HepG2 (cell line): Measurements from ENCODE around the gene ARL8A. TPM values are rescaled to one million over a fixed set of nuclear protein-coding genes. Genes with fewer than 3 reads are reported as not detected.
A peak's percentile ranks its signal among the peaks of the same experiment; 100 is the strongest.

ENCODE experiments used
- ARNT2 ChIP-seq: sonication (generic); formaldehyde crosslinking; IDR thresholded peaks from 2 replicates; pipeline ENCODE4 v1.8.0; 2022; ENCODE audit warnings: mild to moderate bottlenecking, low read depth, missing genetic modification reagents, moderate library complexity
- CEBPG ChIP-seq: IDR thresholded peaks from 2 replicates; pipeline ENCODE4 v1.6.1; 2016
- CTCF ChIP-seq: sonication (generic); formaldehyde crosslinking; IDR thresholded peaks from 2 replicates; pipeline ENCODE4 v1.5.0; 2020; ENCODE audit warnings: mild to moderate bottlenecking, missing genetic modification reagents, moderate library complexity
- ETV5 ChIP-seq: IDR thresholded peaks from 2 replicates; pipeline ENCODE4 v1.6.1; 2018; ENCODE audit warnings: missing biosample characterization, missing genetic modification reagents, inconsistent platforms, borderline replicate concordance
- FIP1L1 ChIP-seq: fragments of 200-400 bp; formaldehyde crosslinking; IDR thresholded peaks from 2 replicates; pipeline ENCODE4 v1.6.1; 2018; ENCODE audit warnings: low read depth, mild to moderate bottlenecking, low read length, moderate library complexity, borderline replicate concordance; ENCODE audit not compliant: insufficient read depth
- IKZF4 ChIP-seq: sonication (generic); formaldehyde crosslinking; IDR thresholded peaks from 2 replicates; pipeline ENCODE4 v1.5.1; 2020; ENCODE audit warnings: borderline replicate concordance, mild to moderate bottlenecking, low read depth, missing genetic modification reagents; ENCODE audit errors: not compliant biosample characterization
- LCORL ChIP-seq, 2 experiments: fragments of 450-650 bp in 1 of 2; sonication (generic) in 1 of 2; formaldehyde crosslinking in 1 of 2; IDR thresholded peaks; 2 replicates each; pipeline versions ENCODE4 v1.5.0 to v1.6.1; 2017 to 2020; ENCODE audit warnings: antibody characterized with exemption in 1 of 2, missing genetic modification reagents in 1 of 2
- MAFF ChIP-seq: IDR thresholded peaks from 2 replicates; pipeline ENCODE4 v1.6.1; 2011; ENCODE audit warnings: low read depth, low read length, improper control_type of control experiment
- PAWR ChIP-seq: sonication (generic); formaldehyde crosslinking; IDR thresholded peaks from 2 replicates; pipeline ENCODE4 v1.4.0; 2020; ENCODE audit warnings: missing genetic modification reagents, mild to moderate bottlenecking, borderline replicate concordance
- RAD21 ChIP-seq: fragments of 450-650 bp; formaldehyde crosslinking; IDR thresholded peaks from 2 replicates; pipeline ENCODE4 v1.5.0; 2020; ENCODE audit warnings: mild to moderate bottlenecking
- RCOR2 ChIP-seq: IDR thresholded peaks from 2 replicates; pipeline ENCODE4 v1.6.1; 2016; ENCODE audit warnings: missing biosample characterization, missing genetic modification reagents
- RXRA ChIP-seq: sonication (generic); formaldehyde crosslinking; IDR thresholded peaks from 2 replicates; pipeline ENCODE4 v1.5.1; 2020; ENCODE audit warnings: missing genetic modification reagents
- SMAD3 ChIP-seq: sonication (generic); formaldehyde crosslinking; IDR thresholded peaks from 2 replicates; pipeline ENCODE4 v1.4.0; 2020; ENCODE audit warnings: missing genetic modification reagents
- TRAFD1 ChIP-seq: sonication (generic); formaldehyde crosslinking; IDR thresholded peaks from 2 replicates; pipeline ENCODE4 v1.5.1; 2020; ENCODE audit warnings: missing genetic modification reagents, mild to moderate bottlenecking, borderline replicate concordance
- UBTF ChIP-seq: sonication (generic); formaldehyde crosslinking; IDR thresholded peaks from 2 replicates; pipeline ENCODE4 v1.4.0; 2020; ENCODE audit warnings: mild to moderate bottlenecking, missing genetic modification reagents
- ZNF468 ChIP-seq: sonication (generic); formaldehyde crosslinking; IDR thresholded peaks from 2 replicates; pipeline ENCODE4 v1.8.0; 2022; ENCODE audit warnings: mild to moderate bottlenecking, moderate library complexity, missing genetic modification reagents
- ZNF513 ChIP-seq: sonication (generic); formaldehyde crosslinking; conservative IDR thresholded peaks from 2 replicates; pipeline ENCODE4 v1.5.0; 2020; ENCODE audit warnings: missing genetic modification reagents
- ZNF563 ChIP-seq: sonication (generic); formaldehyde crosslinking; IDR thresholded peaks from 2 replicates; pipeline ENCODE4 v1.8.0; 2022; ENCODE audit warnings: mild to moderate bottlenecking, moderate library complexity, missing genetic modification reagents
- ZNF770 ChIP-seq: sonication (generic); formaldehyde crosslinking; IDR thresholded peaks from 2 replicates; pipeline ENCODE4 v1.5.0; 2020; ENCODE audit warnings: mild to moderate bottlenecking, missing genetic modification reagents
- polyA plus RNA-seq, 8 experiments: library from polyadenylated mRNA; depleted of rRNA in 3 of 8; stranded (reverse) in 7 of 8; unstranded in 1 of 8; fragments of >200 nt; fragmentation: Illumina TruSeq in 4 of 8; extraction: Trizol in 4 of 8; gene quantifications; 2 replicates each; pipeline versions ENCODE4 v1.2.1 to v1.2.3, GENCODE V29; 2011 to 2016; ENCODE audit warnings: low read depth in 4 of 8, missing spikeins in 1 of 8, mixed read lengths in 1 of 8; ENCODE audit not compliant: insufficient read depth in 1 of 8
- total RNA-seq, 5 experiments: library from RNA; depleted of rRNA; stranded (reverse); fragments of >200 nt; fragmentation: Illumina TruSeq; extraction: Trizol; gene quantifications; 2 replicates each; pipeline ENCODE4 v1.2.3, GENCODE V29; 2016; ENCODE audit warnings: low read depth in 1 of 5

Gene ARL8A
- total and polyA plus RNA-seq, 2 of the 13 experiments (the other 11 are each of a cell fraction or from before 2014, with no cell fraction given), result 2.7 to 23.4 TPM

GRCh38 chr1:202122639-202123335, 21.8 kb downstream of the ARL8A start, which contains the start of gene GPR37L1 (continued):
- TF ChIP-seq UBTF (CRISPR knock-in tag), result peak; percentile 85
- no peak for TF ChIP-seq PAWR (CRISPR knock-in tag)
- TF ChIP-seq RCOR2 (CRISPR knock-in tag), result no peak
- TF ChIP-seq ARNT2, result no peak
- peak; percentile 87 for TF ChIP-seq CTCF (CRISPR knock-in tag)
- TF ChIP-seq ZNF513 (CRISPR knock-in tag), result no peak
- no peak for TF ChIP-seq FIP1L1
- TF ChIP-seq RXRA (CRISPR knock-in tag), result 0 out of 2 replicates have a peak, but pooled peaks have one; percentile 41
- no peak for TF ChIP-seq LCORL (IDR thresholded peaks at IDR 0.05)
- TF ChIP-seq LCORL (CRISPR knock-in tag; IDR thresholded peaks at IDR 0.05), result no peak
- TF ChIP-seq ZNF770, result peak; percentile 55; the same call in 1 of the 2 replicates
- TF ChIP-seq ETV5 (CRISPR knock-in tag), result no peak; the same call in 1 of the 2 replicates
- no peak for TF ChIP-seq MAFF
- 0 out of 2 replicates have a peak, but pooled peaks have one; percentile 40 for TF ChIP-seq ZNF563 (CRISPR knock-in tag)
- TF ChIP-seq TRAFD1 (CRISPR knock-in tag), result 0 out of 2 replicates have a peak, but pooled peaks have one; percentile 43
- peak; percentile 67 for TF ChIP-seq RAD21 (CRISPR knock-in tag)
- no peak for TF ChIP-seq ZNF468
- no peak for TF ChIP-seq SMAD3 (CRISPR knock-in tag)
- TF ChIP-seq IKZF4 (CRISPR knock-in tag), result no peak
- TF ChIP-seq CEBPG (CRISPR knock-in tag), result no peak
